DLD1 (cell line): Measurements from ENCODE around the gene SASS6.

Experiments
- in situ Hi-C: cut with HindIII; loops from 2 replicates; pipeline ENCODE4 v1.10.0; 2017; ENCODE audit warnings: low sequenced_read_pairs

The SASS6 gene

DNA sequence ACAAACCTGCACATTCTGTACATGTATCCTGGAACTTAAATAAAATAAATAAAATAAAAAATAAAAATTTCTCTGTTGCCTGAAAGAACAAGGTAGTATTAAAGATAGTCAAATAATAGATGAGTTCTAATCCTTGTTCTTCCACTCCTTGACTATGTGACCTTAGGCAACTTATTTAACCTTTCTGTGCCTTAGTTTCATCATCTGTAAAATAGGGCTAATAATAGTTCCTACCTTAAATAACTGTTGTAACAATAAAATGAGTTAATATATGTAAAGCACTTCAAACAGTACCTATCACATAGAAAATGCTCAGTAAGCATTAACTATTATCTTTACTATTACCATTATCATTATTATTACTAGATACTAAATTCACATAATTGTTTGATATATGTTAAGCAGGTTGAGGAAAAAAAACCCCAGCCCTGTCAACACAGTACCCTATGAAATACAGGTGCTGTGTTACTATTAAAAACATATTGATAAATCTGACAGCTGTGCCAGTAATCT is 23.1 kb downstream of the SASS6 start:
- in situ Hi-C loops = no loop called here

DNA sequence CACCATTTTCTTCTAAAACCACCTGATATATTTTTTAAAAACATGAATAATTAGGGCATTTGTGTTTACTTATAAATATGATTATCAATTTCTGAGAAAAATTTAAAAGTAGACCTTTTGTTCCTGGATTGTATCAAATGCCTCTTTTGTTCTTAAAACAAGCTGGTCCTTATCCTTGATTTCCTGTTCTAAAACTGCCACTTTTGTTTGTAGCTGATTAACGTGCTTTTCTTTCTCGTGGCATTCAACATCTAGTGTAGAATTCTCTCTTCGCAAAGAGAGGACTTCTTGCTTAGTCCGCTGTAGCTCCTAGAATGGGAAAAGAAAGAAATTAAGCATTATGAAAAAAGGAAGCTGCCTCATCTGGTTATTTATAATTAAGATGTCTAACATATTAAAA is 25.0 kb downstream of the SASS6 start:
- in situ Hi-C loops = no loop called here

DNA sequence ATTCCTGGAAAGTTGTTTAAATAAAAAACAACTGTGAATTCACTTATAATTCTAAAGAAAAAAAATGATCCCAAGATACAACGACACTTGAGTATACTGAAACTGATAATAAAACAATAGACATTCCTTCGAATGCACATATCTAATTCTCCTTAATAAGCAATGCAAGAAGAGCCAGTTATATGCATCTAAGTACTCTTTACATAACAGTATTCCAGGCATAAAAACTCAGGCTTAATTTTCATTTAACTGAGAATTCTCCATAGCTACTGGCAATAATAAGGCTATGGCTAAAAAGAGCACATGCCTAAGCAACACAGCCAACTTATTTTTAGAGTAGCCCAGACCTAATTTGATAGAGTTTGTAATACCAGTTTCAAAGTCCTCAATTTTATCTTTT is 31.2 kb downstream of the SASS6 start:
- in situ Hi-C loops = no loop called here

DNA sequence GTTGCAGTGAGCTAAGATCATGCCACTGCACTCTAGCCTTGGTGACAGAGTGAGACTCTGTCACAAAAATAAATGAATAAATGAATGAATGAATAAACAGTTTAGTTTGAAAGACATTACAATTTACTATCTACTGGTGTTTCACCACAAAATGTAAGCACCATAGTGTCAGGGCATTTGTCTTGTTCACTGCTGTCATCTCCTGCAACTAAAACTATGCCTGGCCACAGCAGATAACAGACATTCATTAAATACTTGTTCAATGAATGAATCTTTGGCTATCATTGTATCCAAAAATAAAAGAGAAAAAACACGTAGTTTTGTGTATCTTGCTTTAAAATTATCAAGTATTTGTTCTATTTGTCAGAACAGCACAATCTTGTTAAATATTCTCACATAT is 32.5 kb downstream of the SASS6 start:
- in situ Hi-C loops = no loop called here

GRCh38 chr1:100090471-100090870 is 42.3 kb downstream of the SASS6 start:
- in situ Hi-C loops = no loop called here

DNA sequence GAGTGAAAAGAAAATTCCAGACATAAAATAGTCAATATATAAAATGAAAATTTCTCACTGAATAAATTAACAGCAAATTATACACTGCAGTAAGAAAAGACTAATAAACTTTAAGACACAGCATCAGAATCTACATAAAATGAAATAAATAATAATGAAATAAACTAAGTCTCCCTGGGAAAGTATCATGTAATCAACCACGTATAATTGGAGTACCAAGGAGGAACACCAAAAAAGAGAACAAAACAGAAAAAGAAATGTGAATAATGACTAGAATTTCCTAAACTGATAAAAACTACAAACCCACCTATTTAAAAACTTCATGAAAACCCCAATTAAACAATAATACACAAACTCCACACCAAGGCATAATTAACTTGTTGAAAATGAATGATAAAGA is 43.6 kb downstream of the SASS6 start:
- in situ Hi-C loops = no loop called here

GRCh38 chr1:100087396-100087795 is 45.3 kb downstream of the SASS6 start:
- in situ Hi-C loops = no loop called here

DNA sequence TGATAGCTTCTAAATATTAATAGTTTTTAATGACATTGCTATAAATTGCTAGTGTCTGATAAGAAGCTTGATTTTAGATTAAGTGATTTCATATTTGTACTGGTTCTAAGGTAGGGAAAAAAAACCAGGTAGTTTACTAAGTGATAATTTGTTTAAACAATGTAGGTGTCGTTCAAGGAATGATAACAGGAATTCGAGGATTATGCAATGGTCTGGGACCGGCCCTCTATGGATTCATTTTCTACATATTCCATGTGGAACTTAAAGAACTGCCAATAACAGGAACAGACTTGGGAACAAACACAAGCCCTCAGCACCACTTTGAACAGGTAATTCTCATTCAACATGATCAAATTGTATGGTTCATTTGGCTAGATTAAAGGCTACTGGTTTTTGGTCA is 52.4 kb downstream of the SASS6 start:
- in situ Hi-C loops = no loop called here

DNA sequence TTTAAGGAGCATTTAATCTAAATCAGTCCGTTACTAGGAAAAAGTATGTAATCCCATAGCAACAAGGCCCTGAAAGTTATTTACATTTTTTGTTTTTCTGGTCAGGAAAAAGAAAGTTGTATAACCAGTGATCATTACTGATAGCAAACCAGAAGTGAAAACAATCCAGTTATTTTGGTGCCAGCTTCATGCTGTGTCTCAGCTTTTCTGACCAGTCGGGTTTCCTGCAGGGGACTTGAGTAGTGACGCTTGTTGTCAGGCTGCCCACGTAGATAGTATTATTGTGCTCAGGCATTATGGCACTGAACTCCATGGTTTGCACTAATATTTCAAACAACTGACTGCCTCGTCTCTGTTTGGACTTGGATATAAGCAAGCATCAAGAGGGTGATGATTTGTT is 55.2 kb downstream of the SASS6 start:
- in situ Hi-C loops = no loop called here

DNA sequence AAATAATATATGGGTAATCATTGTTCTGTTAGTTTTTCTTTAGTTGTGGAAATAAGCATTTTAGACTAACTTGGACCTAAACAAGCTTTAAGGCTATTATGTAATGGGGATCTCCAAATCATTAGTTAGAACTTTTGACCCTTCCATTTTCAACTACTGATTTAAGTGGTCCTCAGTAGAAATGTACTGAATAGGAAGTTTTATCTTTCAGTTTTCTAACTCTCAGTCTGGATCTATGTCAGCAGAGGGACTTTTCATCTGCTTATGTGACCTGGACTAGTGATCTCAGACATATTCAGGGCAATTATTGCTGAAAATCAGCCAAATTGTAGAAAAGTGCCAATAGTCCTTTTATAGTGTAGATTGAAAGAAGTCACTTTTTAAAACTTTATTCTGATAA is 56.0 kb downstream of the SASS6 start:
- in situ Hi-C loops = no loop called here

DNA sequence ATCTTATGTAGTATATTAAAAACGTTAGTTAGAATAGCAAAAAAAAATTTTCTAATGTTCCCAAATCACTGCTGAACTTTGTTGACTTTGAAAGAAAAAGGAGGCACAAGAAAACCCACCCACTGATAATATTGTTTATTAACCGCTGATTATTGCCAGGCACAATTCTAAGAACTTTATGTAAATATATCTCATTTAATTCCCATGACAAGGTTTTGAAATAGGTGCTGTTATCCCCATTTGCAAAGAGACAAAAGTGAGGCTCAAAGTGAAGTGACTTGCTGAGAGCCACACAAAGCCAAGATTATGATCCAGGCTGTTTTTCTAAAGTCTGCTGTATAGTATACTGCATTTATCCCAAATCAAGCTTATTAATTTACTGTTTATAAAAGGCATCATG is 56.4 kb downstream of the SASS6 start:
- in situ Hi-C loops = no loop called here

DNA sequence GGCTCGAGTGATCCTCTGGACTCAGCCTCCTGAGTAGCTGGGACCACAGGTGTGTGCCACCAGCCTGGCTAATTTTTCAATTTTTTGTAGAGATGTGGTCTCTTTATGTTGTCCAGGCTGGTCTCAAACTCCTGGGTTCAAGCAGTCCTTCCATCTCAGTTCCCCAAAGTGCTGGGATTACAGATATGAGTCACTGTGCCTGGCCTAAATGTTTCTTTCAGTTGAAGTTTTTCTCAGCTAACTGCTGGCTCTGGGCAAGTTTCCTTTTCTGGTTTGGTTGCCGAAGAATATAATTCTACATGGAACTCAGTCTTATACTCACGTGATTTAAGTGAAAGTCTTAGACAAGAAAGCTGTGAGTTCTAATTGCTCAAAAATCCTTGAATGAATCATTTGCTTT is 57.0 kb downstream of the SASS6 start:
- in situ Hi-C loops = no loop called here

DNA sequence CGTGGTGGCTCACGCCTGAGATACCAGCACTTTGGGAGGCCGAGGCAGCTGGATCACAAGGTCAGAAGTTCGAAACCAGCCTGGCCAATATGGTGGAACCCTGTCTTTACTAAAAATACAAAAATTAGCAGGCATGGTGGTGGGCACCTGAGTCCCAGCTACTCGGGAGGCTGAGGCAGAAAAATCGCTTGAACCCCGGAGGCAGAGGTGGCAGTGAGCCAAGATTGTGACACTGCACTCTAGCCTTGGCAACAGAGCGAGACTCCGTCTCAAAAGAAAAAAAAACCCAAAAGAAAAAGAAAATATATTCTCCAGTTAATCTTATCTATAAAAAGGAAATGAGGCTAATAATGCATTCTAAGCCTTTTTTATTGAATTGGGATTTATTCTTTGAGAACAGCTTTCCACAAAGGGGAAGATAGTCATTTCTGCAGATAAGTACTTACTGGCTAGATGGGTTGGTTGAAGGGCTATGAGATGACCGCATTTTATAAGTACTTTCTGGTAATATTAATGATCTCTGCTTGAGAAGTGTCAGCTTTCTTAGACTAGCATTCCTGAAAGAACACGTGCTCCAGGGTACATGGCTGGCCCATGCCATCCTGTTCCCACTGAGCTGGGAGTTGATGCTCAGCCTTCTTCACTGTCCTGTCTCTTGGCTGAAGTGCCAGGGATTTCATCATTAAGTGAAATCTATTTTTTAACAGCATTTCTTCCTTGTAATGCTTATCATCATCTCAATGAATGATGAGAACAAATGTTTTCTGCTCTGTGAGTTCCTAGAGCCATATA is 57.9 kb downstream of the SASS6 start:
- in situ Hi-C loops = no loop called here

DNA sequence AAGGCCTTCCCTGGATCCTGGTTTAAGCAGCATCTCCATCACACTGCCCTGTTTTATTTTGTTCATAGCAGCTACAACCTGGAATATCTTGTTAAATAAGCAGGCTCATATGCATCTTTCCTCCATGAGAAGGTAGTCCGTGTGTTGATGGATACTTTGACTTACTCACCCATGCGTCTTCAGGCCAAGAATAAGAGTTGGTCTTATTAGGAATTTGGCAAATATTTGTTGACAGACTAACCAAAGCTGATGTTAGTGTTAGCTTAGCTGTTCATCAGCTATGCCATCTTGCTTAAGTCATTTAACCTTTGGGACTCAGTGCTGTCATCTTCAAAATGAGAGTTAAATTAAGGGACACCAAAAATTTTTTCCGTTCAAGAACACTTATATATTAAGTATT is 59.2 kb downstream of the SASS6 start:
- in situ Hi-C loops = no loop called here

DNA sequence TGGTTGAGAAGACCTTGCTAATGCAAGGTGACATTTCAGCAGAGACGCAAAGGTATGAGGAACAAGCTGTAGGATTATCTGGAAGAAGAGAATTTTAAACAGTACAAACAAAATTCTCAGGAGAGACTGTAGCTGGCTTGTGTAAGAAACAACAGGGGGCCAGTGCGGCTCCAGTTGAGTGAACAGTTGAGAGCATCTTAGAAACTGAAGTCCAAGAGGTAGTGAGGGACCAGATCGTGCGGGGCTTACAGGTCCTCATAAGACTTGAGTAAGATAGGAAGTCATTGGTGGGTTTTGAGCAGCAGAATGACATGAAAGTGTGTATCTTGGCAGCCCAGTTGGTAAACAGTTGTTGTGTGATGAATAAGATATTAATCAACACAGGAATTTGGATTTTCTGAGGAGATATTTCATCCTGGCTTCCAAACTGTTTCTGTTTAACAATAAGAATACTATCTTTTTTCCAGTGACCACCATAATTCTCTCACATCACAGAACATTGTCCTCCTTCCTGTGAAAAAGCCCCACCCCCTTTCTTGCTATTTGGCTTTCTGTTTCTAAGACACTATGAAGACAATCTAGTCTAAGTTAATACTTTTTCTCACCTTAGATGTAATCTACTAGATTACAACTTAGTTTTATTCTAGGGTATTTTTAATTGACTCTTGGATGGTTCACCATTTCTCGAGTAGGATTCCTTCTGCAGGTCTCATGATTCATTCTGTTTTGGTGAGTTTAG is 62.4 kb downstream of the SASS6 start:
- in situ Hi-C loops = no loop called here

GRCh38 chr1:100065969-100066227 is 66.8 kb downstream of the SASS6 start:
- in situ Hi-C loops = no loop called here

- in situ Hi-C loops = no loop called here
Measured at GRCh38 chr1:100065183-100065968, 67.4 kb downstream of the SASS6 start.

- in situ Hi-C loops = no loop called here
Measured at GRCh38 chr1:100061681-100062080, 71.0 kb downstream of the SASS6 start.

- in situ Hi-C loops = no loop called here
Measured at GRCh38 chr1:100053727-100054126, 79.0 kb downstream of the SASS6 start.

- in situ Hi-C loops = no loop called here
Measured at GRCh38 chr1:100053119-100053518, 79.6 kb downstream of the SASS6 start.

DNA sequence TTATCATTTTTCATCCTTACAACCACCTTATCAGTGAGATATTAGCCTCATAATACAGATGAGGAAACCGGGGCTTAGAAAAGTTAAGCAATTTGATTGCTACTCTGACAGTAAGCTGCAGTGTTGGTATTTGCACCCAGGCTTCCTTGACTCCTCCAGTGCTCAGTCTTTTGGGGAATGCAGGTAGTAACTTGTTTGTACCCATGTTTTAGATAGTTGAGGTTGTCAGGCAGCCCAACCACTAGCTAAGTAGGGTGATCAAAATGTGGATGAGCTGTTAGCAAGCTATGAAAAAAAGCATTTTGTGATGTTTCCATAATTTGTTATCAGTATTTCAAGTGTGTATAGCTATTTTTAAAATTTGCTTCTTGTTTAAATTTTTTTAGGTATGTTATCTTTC is 80.8 kb downstream of the SASS6 start:
- in situ Hi-C loops = no loop called here

DNA sequence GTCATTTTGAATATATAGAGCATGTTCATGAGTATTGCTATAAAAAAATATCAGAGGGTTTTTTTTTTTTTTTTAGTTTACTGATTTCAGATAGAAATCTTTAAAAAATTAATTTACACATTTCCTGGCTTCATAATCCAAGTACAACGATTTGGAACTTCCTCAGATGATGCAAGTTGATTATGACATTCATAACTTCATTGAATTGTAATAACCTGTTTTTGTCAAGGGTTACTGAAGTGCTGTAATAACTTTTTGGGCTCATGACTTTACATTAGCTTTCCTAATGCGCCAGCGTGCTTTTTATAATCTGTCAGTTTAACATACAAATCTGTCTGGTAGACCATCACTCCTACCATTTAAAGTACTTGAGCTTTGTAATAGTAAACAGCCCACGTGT is 81.3 kb downstream of the SASS6 start:
- in situ Hi-C loops = no loop called here
